Inflammatory macrophage treated with lipopolysaccharide for 1 hour (primary cell): ENCODE measurements around the gene PGPEP1.

ENCODE experiments used
- DNase-seq, 2 donors: peaks; one replicate each; pipeline ENCODE4 v3.0.0-alpha.2; 2020 to 2022

PGPEP1 gene, protein sequence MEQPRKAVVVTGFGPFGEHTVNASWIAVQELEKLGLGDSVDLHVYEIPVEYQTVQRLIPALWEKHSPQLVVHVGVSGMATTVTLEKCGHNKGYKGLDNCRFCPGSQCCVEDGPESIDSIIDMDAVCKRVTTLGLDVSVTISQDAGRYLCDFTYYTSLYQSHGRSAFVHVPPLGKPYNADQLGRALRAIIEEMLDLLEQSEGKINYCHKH

DNA sequence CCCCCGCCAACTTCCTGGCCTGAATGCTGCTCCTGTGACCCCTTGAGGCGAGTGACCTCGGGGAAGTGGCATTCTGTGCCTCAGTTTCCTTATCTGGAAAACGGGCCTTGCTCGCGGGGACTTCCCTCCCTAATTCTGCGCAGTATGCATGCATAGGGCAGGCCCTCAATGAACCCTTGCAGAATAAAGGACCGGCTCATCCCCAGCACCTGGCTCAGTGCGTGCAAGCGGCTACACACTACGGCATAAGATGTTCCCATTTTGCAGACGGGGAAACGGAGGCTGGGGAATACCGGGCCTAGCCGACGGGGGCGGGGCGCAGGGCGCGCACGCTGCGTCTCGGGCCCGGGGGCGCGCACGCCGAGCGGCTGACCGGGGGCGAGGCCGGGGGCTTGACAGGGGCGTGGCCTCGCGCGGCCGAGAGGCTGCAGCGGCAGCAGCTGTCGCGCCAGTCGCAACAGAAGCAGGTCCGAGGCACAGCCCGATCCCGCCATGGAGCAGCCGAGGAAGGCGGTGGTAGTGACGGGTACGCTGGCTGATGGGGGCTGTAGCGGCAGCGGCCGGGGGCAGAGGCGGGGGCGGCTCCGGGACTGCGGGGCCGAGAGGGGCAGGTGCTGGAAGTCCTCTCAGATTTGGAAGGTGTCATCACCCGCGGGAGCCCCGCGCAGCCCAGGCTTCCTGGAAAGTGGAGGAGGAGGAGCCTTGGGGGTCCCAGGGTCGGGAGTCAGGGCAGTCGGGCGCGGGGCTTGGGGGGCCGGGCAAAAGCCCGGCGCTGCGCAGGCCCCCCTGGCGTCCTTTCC is at the start of gene PGPEP1:
Gene PGPEP1, plus strand, starts transcription at position 409 of the 800 bp plus-strand sequence. Its CDS starts 84 bp downstream, at position 493.
- peak; percentile 42 to 58 for DNase-seq

DNA sequence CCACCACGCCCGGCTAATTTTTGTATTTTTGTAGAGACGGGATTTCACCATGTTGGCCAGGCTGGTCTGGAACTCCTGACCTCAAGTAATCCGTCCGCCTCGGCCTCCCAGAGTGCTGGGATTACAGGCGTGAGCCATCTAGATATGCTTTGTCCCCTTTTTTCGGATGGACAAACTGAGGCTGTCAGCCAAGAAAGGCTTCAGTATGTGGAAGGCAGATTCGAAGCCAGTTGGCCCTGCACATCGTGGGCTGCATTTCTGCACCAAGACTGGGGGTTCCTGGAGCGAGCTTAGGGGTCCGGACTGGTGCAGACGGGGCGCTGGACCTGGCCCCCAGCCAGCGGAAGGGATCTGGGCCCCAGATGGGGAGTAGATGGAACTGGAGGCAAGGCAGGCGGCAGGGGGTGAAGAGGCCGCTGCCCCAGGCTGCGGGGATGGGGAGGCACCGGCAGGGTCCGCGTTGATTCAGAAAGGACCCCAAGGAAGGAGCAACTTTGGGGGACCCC is 49.3 kb upstream of the PGPEP1 start:
- DNase-seq, result no peak

DNA sequence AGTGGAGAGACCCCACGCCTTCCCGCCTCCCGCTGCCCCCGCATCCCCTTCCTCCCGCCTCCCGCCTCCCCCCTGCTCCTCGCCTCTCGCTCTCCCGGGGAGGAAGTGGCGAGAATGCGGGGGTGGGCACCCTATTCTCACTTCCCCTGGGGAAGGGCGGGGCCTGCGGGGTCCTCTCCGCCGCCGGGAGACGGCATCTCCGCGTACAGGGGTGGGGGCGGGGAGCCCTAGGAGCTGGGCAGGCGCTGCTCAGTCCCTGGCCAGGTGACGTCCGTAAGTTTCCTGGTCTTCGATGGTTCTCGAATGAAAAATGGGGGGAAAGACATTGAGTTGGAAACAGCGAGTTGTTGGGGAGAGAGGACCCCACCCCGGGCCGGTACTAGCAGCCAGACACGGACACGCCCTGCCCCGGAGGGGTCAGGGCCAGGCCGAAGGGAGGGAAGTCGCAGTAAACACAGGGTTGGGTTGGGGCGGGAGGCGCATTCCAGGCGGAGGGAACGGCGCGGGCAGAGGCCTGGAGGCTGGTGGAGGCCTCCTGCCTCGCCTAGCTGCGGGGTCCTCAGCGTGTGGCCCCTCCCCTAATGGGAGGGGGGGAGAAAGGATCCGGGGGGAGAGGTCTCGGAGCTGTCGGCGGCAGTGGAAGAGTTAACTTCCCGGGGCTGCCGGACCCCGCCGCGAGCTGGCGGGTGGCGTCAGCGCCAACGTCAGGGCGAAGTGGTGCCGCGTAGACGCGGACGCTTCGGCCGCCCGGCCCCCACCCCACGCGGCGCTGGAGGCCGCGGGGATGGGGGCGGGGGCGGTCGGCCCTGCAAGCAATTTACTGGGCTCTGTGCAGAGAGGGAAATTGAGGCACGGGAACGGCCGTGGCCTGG is 48.6 kb upstream of the PGPEP1 start:
- peak; percentile 90 to 94 for DNase-seq

DNA sequence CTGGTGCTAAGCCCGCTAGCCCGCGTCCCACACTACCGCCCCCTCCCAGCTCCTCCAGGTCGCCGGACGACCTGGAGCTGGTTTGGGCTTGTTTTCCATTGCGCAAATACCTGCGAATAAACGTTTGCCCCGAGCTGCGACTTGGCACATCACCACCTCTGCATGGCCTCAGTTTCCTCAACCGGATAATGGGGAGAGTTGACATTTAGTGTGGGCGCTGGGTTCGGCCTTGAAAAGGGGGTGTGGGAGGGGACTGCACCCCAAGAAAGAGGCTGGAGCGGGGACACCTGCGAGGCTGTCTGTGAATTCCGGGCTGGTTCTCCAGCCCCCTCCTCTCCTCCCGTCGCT is 48.0 kb upstream of the PGPEP1 start:
- no peak for DNase-seq

DNA sequence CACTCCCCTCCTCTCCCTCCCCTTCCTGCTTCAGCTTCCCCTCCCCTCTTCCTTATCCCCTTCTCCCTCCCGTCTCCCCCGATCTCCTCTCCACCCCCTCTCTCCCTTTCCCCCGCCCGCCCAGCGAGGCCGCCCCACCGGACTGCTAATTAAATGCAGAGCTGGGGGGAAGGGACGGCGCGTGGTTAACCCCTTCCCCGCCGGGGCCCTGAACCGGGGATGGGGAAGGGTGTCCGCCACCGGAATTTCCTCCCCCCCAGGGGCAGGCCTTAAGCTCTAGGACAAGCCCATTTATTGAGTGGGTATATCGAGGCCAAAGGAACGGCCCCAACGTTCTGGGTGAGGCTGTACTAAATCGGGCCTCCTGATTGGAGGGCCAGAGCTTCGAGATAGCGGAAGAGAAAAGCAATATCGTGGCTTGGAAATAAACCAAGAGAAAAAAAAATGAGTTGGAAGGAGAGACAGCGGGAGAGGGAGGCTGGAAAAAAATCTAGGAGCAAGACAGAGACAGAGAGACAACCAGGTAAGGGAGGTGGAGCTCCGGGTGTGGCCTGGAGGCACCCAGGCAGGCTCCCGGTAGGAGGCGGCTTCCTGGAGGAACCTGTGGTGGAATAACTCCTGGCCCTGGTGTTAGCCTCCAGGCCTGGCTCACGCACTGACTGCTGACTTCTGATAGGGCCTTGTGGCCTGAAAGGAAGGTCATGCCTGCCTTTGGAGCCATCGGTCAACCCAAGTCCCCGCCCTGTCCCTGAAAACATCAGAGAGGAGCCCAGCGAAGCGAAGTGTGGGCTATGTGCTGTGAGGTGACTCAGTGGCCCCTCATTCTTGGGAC is 47.4 kb upstream of the PGPEP1 start:
- peak; percentile 52 to 60 for DNase-seq

DNA sequence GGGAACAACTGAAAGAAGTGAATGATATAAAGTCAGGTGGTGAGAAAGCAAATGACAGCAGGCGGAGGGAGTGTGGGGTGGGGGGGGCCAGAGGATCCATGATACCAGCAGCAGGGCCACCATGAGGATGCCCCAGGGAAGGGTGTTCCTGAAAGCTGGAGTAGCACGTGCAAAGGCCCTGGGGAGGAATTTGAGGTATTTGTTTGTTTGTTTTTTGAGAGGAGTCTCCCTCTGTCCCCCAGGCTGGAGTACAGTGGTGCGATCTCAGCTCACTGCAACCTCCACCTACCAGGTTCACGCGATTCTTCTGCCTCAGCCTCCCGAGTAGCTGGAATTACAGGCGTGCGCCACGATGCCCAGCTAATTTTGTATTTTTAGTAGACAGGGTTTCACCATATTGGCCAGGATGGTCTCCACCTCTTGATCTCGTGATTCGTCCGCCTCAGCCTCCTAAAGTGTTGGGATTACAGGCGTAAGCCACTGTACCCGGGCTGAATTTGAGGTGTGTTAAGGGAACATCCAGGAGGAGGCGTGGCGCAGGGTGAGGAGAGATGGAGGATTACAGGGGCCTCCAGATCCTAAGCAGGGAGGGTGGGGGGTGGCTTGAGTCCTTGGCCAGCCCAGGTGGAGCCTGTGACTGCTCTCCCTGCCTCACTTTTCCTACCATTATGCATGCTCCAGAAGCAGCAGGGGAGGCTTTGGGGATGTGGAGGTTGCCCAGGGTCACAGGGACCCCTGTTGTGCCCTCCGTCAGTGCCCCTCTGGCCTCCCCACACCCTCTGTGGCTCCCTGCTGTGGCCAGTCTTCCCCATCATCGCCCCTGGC is 46.5 kb upstream of the PGPEP1 start:
- DNase-seq, result no peak

DNA sequence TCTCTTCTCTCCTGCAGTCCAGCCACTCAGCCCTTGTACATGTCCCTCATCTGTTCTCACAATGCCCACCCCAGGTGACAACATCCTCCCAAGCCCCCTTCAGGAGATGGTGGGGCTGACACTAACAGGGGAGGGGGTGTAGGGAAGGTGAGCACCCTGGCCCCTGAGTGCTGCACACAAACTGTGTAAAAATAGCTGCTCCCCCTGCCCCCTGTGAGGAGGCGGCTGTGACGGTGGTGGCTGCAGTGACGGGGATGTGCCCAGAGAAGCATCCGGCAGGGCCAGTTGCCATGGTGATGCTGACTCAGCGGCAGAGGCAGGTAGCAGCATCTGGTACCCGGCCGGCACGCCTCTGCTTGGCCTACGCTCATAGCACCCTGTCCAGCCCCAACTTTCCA is 45.9 kb upstream of the PGPEP1 start:
- no peak for DNase-seq

DNA sequence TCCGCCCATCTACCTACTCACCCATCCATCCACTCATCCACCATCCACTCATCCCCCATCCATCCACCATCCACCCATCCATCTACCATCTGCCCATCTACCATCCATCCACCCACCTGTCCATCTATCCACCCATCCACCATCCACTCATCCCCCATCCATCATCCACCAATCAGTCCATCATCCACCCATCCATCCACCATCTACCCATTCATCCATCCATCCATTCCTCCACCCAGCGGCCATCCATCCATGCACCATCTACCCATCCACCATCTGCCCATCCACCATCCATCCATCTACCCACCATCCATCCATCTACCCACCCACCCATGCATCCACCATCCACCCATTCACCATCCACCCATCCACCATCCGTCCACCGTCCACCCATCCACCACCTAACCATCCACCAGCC is 45.4 kb upstream of the PGPEP1 start:
- DNase-seq, result no peak

DNA sequence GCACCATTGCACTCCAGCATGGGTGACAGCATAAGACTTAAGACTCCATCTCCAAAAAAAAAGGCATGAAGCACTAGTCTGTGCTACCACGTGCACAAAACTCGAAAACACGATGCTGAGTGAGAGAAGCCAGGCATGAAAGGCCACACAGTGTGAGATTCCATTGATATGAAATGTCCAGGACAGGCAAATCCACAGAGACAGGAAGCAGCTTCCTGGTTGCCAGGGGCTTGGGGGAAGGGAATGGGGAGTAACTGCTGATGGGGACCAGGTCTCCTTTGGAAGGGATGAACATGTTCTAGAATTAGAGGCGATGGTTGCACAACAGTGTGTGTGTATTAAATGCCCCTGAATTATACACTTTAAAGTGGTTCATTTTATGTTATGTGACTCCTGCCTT is 43.1 kb upstream of the PGPEP1 start:
- DNase-seq, result no peak

DNA sequence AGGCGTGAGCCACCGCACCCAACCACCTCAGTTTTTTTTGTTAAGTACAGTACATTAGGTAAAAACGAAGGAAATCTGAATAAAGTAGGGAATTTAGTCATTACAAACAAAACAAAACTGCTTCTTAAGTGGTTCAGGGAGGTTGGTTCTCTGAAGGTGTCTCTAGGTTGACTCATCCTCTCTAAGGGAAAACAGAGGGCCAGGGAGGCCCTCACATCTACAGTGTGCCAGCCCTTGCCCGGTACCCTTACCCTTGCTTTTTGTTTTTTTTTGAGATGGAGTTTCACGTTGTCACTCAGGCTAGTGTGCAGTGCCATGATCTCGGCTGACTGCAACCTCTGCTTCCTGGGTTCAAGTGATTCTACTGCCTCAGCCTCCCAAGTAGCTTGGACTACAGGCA is 41.8 kb upstream of the PGPEP1 start:
- no peak for DNase-seq

DNA sequence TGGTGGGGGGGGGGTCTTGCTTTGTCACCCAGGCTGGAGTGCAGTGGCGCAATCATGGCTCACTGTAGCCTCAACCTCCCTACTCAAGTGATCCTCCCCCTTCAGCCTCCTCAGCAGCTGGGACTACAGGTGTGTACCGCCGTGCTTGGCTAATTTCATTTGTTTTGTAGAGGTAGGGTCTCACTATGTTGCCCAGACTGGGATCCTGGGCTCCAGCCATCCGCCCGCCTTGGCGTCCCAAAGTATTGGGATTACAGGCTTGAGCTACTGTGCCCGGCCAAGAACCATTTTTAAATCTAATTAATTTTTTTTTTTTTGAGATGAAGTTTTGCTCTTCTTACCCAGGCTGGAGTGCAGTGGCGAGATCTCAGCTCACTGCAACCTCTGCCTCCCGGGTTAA is 40.7 kb upstream of the PGPEP1 start:
- DNase-seq, result no peak

DNA sequence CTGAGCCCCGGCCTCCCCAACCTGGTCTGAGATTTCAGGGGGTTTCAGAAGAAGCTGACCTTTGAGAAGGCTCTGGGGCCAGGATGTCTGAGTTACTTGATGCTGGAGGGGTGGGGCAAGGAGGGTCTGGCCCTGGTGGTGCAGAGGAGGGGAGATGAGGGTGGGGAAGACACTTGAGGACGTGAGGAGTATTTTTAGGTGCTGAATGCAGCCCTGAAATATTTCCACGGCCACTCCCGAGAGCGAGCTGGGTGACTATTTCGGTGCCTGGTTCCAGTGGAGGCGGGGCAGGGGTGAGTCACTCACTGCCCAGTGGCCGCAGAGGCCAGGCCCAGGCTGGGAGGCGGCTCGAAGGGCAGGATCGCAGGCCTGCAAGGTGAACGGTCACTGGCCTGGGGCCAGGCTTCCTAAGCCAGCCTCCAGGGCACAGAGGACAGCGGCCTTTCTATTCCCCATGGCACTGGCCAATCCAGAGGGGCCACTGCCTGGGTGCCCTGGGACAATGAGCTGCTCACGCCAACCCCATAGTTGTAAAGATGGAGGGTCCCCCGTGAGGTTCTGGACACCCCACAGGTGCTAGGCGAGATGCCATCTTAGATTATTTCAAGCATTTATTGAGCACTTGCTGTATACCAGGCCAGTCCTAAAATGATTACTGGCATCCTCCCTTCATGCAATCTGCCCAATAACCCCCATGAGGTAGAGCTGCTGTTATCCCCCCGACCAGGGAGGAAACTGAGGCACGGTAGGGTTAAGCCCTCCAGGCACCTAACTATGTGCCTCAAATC is 39.3 kb upstream of the PGPEP1 start:
- DNase-seq, result peak; percentile 50 to 66

DNA sequence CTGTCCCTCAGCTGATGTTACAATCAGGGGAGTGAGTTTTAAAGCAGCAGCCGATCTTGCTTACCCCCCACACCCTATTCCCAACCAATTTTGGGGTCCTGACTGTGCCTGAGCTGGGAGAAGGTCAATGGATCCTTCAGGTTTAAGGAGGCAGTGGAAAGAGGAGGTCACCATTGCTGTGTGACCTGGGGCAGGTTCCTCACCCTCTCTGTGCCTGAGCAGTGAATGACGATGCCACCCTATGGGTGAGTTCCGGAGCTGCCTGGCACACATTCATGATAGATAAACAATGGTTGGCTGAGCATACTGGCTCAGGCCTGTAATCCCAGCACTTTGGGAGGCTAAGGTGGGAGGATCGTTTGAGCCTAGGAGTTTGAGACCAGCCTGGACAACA is 38.7 kb upstream of the PGPEP1 start:
- DNase-seq, result no peak

DNA sequence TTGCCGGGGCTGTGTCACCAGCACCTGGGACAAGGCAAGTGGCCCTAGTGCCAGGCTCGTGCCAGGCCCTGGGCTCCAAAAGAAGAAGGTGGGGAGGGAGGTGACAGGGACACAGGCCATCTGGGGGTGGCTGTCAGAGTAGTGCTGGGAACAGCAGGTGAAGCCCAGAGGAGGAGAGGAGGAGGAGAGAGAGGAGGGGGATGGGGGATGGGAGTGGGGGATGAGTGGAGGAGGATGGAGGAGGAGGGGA is 36.3 kb upstream of the PGPEP1 start:
- DNase-seq, result no peak

DNA sequence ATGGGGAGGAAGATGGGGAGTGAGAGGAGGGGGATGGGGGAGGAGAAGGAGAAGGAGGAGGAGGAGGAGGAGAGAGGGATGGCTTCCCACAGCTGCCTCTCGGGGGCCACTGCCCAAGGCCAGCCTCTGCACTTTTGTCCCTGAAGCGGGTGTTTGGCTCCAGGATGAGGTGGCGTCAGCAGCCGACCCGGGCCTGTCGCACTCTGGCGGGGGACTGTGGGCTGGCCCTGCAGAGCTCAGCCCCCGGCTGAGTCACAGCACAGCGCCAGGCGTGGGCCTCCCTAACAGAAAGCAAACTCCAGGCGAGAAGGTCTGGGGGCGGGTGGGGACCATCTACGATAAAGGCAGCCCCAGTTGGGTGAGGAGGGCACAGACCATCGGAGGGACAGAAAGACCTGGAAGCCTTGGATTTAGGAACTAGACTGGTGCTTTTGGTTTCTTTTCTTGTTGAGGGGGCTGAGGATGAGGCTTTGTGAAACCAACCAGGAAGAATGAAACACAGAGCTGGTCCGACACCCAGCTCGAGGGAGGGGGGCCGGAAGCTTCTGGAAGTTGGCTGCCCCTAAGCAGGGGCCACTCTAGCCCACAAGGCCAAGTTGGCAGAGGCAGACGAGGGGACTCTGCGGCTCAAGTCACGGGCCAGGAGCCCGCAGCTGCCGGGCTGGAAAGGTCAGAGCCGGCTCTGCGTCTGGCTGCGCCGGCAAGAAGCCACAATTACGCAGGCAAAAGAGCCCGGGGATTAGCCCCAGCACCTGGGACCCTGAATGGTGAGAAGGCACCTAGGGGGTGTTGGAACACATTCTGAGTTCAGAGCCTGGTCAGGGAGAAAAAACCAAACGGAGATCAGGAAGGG is 35.7 kb upstream of the PGPEP1 start:
- peak; percentile 85 to 88 for DNase-seq

DNA sequence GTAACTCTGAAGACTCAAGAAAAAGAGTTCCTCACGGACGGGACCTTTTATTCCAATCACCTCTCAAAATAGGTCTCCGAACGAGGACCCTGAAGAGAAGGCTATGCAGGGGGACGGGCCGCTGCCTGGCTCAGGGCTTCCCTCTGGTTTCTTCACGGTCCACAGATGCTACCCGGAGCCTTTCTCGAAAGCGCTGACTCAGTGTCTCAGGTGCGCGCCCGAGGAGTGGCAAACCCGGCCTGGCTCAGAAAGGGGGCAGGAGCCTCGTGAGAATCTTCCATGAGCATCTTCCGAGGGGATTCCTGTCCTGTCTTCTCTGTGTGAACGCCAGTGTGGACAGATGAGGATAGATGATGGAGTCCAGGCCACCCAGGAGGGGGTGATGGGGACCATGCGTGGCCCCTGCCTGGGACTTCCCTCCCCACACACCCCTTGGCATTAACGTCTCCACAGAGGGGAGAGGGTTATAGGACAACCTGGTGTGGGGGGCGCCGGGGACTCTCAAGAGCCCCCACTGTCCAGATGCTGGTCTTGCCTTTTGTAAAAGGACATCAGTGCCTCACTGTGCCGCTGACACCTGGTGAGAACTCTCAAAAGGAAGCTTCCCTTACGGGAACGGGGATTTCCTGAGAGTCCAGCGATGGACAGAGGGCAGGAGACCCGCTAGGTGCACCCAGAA is 34.0 kb upstream of the PGPEP1 start:
- no peak for DNase-seq

DNA sequence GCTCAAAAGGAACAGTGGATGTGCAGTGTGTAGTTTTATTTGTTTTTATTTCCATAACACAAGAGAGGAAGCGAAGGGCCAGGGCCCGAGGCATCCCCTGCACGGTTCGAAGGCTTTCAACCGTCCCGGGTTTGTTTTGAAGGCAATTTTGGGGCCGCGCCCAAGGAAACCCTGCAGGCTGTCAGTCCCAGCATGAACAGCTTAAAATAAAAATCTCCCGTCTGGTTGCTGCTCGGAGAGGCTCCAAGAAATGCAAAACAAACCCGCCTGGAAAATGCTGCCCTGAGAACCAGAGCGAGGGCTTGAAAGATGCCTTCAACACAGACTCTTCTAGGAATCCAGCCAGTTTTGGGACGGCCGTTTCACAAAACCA is 33.5 kb upstream of the PGPEP1 start:
- DNase-seq, result no peak

DNA sequence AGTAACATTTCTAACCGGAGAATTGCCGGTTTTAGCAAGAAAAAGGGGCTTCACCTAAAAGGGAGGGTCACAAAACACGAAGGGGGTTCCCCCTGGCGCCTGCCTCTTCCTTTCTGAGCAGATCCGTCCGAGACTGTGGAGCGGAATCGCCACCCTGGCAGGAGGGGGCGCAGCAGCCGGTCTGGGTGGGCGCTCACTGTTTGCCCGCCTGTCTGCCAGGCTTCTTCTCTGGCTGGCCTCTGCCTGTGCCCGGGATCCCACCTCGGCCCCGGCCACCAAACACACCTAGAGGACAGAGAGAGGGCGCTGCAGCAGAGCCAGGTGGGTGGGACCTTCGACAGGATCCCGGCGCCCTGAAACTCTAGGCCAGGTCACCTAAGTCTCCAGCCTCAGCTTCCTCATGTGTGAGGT is 33.1 kb upstream of the PGPEP1 start:
- DNase-seq, result no peak
